Uterus (tissue), 4 donors: ENCODE measurements around the gene ADARB2. TPM values are rescaled to one million over a fixed set of nuclear protein-coding genes. Genes with fewer than 3 reads are reported as not detected.

ENCODE experiments used
- DNase-seq, 2 donors: peaks; one replicate each; pipeline ENCODE4 v3.0.0-alpha.2; 2019 to 2020
- H3K27ac ChIP-seq, 2 donors: fragments of 200-600 bp; sonication (generic); 1 replicate in 1 of 2; 2 replicates in 1 of 2; pipeline ENCODE4 v1.5.1; 2016 to 2018
- H3K27me3 ChIP-seq, 2 donors: fragments of 200-600 bp; sonication (generic); one replicate each; pipeline ENCODE4 v1.5.1; 2018 to 2019; ENCODE audit warnings: control low read depth in 1 of 2
- H3K36me3 ChIP-seq, 2 donors: fragments of 200-600 bp; sonication (generic); one replicate each; pipeline ENCODE4 v1.5.1; 2019; ENCODE audit warnings: control low read depth in 1 of 2
- H3K4me1 ChIP-seq, 2 donors: fragments of 200-600 bp; sonication (generic); one replicate each; pipeline ENCODE4 v1.5.1; 2018 to 2019; ENCODE audit warnings: control low read depth in 1 of 2
- H3K4me3 ChIP-seq, 2 donors: fragments of 200-600 bp; sonication (generic); 1 replicate in 1 of 2; 2 replicates in 1 of 2; pipeline ENCODE4 v1.5.1; 2018 to 2019; ENCODE audit warnings: mild to moderate bottlenecking in 1 of 2
- H3K9me3 ChIP-seq, 2 donors: fragments of 200-600 bp; sonication (generic); one replicate each; pipeline ENCODE4 v1.5.1; 2019; ENCODE audit warnings: control low read depth in 1 of 2
- POLR2A ChIP-seq, 2 donors: fragments of 450-650 bp; IDR thresholded peaks; one replicate each; pipeline ENCODE4 v1.6.1; 2016; ENCODE audit warnings: antibody characterized with exemption in 2 of 2, mild to moderate bottlenecking in 1 of 2, moderate library complexity in 1 of 2
- intact Hi-C: fragments of 100-400 bp; cut with DNase I; formaldehyde crosslinking; loops from one replicate; pipeline ENCODE4 v1.15.1; 2023; ENCODE audit warnings: low total_unique reads
- total RNA-seq, 4 donors: library from RNA; depleted of rRNA in 3 of 4; stranded (reverse); fragments of >200 nt in 3 of 4; gene quantifications; one replicate each; pipeline versions ENCODE4 v1.1.0 to v1.2.4, GENCODE V29; 2014 to 2023
- TF ChIP-seq, protein P1 (sequence below), 4 experiments: fragments of 200-600 bp in 2 of 4; fragments of 450-650 bp in 2 of 4; sonication (generic) in 2 of 4; IDR thresholded peaks; one replicate each; pipeline ENCODE4 v1.5.1; 2016 to 2019; ENCODE audit warnings: antibody characterized with exemption in 4 of 4, mild to moderate bottlenecking in 2 of 4, moderate library complexity in 1 of 4
- donor health status: DM: yes; HTN: yes; CAD: no.

ADARB2 gene
- total RNA-seq, 4 donors from 2014 or later: 0.76 to 2.6 (median 2.0) TPM; not detected in 1

DNA sequence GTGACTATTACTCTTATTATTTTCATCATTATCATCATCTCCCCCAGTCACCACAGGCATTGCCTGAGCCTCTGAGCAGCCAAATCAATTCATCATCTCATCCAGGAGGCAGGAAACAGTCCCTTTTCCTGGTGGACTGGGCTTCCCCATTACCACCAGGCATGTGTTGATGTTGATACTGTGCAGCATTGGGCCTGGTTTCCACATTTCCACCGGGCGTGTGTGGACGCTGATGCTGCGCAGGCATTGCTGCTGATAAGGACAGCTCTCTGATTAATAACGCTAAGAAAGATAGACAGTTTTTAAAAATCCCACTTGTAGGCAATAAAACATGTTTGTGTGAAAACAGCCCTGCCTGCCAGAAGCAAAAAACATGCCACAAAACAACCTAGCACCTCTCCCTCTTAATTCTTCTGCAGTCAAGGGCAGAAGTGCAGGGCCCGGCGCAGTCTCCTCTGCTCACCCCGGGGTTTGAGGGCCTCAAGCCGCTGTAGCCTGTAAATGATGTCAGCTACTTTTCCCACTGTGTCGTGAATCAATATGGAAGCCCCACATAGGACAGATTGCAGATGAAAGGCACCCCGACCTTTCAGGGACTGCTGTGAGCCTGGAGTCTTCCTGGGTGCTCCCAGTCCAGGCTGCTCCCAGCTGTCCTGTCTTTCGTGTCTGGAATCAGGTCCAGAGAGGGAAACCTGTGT lies 465.1 kb downstream of the ADARB2 start:
- H3K4me1 ChIP-seq: no peaks in the 10 kb centered on the region
- H3K27me3 ChIP-seq: no peaks in the 10 kb centered on the region
- no peaks in the 10 kb centered on the region for H3K36me3 ChIP-seq
- intact Hi-C loops: no loop called here
- no peak for DNase-seq
- H3K27ac ChIP-seq: no peak overlapping the region
- H3K4me3 ChIP-seq: no peak overlapping the region
- TF ChIP-seq, protein P1, sequence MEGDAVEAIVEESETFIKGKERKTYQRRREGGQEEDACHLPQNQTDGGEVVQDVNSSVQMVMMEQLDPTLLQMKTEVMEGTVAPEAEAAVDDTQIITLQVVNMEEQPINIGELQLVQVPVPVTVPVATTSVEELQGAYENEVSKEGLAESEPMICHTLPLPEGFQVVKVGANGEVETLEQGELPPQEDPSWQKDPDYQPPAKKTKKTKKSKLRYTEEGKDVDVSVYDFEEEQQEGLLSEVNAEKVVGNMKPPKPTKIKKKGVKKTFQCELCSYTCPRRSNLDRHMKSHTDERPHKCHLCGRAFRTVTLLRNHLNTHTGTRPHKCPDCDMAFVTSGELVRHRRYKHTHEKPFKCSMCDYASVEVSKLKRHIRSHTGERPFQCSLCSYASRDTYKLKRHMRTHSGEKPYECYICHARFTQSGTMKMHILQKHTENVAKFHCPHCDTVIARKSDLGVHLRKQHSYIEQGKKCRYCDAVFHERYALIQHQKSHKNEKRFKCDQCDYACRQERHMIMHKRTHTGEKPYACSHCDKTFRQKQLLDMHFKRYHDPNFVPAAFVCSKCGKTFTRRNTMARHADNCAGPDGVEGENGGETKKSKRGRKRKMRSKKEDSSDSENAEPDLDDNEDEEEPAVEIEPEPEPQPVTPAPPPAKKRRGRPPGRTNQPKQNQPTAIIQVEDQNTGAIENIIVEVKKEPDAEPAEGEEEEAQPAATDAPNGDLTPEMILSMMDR (IDR thresholded peaks at IDR 0.05): no peak
- TF ChIP-seq POLR2A (IDR thresholded peaks at IDR 0.05): no peak
- H3K9me3 ChIP-seq: no peaks in the 10 kb centered on the region

DNA sequence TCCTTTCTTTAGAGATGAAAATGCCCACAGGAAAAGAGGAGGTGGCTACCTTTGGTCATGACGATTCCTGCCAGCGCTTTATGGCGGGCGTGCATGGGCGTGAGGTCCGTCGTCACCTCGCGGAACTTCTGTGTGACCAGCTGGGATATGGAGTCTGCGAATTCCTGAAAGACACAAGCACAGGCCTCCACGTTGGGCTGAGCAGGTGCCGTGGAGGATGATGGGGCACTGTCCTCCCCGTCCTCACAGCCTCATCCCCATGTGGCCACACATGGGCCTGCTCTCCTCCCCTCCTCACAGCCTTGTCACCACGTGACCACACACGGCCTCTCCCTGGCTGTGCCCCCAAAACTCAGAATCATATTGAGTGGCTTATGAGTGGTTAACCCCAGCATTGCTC lies 466.4 kb downstream of the ADARB2 start:
- H3K36me3 ChIP-seq: no peaks in the 10 kb centered on the region

DNA sequence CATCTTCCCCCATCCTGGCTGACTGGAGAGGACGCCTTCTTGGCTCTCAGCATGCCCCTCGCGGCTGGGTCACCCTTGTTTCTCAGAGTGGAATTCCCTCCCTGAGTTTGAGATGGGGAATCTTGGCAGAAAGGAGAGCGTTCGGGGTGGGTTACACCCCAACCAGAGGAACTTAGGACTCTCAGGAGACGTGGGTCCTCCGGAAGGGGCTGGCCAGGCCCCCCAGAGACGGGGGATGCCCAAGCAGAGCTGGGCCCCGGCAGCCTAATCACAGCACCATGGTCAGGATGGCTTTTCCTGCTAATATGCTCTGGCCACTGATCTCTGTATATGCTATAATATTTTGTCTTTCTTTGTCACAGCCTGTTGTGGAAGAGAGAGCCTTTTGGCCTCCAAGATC lies 466.8 kb downstream of the ADARB2 start:
- H3K4me1 ChIP-seq: no peaks in the 10 kb centered on the region
- no peak for DNase-seq
- H3K4me3 ChIP-seq: no peak overlapping the region
- H3K27me3 ChIP-seq: no peaks in the 10 kb centered on the region
- intact Hi-C loops: no loop called here
- H3K36me3 ChIP-seq: no peaks in the 10 kb centered on the region
- H3K9me3 ChIP-seq: no peaks in the 10 kb centered on the region
- TF ChIP-seq, protein P1 (IDR thresholded peaks at IDR 0.05): no peak
- no peak for TF ChIP-seq POLR2A (IDR thresholded peaks at IDR 0.05)
- H3K27ac ChIP-seq: no peak overlapping the region

More for the DNA sequence above, 466.4 kb downstream of the ADARB2 start:
- no peaks in the 10 kb centered on the region for H3K9me3 ChIP-seq
- TF ChIP-seq, protein P1 (IDR thresholded peaks at IDR 0.05): no peak
- TF ChIP-seq POLR2A (IDR thresholded peaks at IDR 0.05): no peak
- no peaks in the 10 kb centered on the region for H3K4me1 ChIP-seq
- H3K4me3 ChIP-seq: no peak overlapping the region
- DNase-seq: no peak
- no peak overlapping the region for H3K27ac ChIP-seq
- intact Hi-C loops: no loop called here
- no peaks in the 10 kb centered on the region for H3K27me3 ChIP-seq

DNA sequence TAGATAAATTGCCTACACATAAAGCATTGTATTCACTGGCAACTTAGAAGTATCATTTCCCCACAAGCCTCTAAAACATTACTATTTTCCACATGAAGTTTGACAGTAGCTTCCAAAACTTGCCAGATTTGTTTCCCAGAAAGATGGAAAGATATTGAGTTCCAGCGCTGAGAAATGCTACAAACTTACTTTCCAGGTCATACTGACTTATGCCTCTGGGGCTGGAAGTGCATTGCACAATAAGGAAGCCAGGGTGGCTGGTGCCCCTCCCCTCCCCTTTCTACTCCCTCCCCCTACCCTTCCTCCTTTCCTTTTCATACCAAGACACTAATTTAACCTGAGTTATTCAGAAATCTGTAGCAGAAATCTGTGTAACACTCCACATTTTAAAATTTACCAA lies 468.5 kb downstream of the ADARB2 start:
- Histone ChIP-seq H3K4me1 (no peaks in the 10 kb centered on the region), H3K9me3 (no peaks in the 10 kb centered on the region), H3K27ac (no peak overlapping the region), H3K4me3 (no peak overlapping the region), H3K36me3 (no peaks in the 10 kb centered on the region), H3K27me3 (no peaks in the 10 kb centered on the region)
- no peak for DNase-seq
- intact Hi-C loops: no loop called here
- TF ChIP-seq POLR2A (IDR thresholded peaks at IDR 0.05): no peak
- TF ChIP-seq, protein P1 (IDR thresholded peaks at IDR 0.05): no peak

DNA sequence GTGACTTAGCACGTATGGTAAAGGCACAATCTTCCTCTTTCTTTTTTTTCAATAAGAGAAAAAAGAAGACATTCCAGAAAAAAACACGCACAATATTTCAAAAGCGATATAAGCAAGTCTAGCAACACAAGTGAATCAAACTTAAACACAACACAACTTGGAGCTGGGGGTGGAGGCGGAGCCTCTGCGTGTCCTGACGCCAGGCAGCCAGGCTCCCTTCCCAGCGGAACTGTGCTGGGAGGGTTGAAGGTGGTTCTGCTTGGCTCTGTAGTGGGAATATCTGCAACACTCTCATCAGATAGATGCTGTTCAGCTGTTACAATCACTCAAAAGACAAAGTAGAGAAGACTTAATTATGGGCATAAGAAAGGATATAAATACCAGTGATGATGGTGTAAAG lies 469.8 kb downstream of the ADARB2 start:
- DNase-seq: no peak
- H3K4me3 ChIP-seq: no peak overlapping the region
- intact Hi-C loops: no loop called here
- no peak for TF ChIP-seq POLR2A (IDR thresholded peaks at IDR 0.05)
- TF ChIP-seq, protein P1 (IDR thresholded peaks at IDR 0.05): no peak
- H3K27ac ChIP-seq: no peak overlapping the region
- no peaks in the 10 kb centered on the region for H3K4me1 ChIP-seq
- H3K36me3 ChIP-seq: no peaks in the 10 kb centered on the region
- H3K9me3 ChIP-seq: no peaks in the 10 kb centered on the region
- no peaks in the 10 kb centered on the region for H3K27me3 ChIP-seq
